Measurements from ENCODE around the gene SHISA3.

The SHISA3 gene

GRCh38 chr4:42396752-42397634, at the start of gene SHISA3:
Gene SHISA3 (plus strand): TSS chr4:42397488. CDS start chr4:42398057, 569 bp downstream.
- TF ChIP-seq CTCF (IDR thresholded peaks at IDR 0.05; ENCODE audit: extremely low read depth, missing control alignments) = no peak
- no peak for DNase-seq (ENCODE audit: low spot score)

GRCh38 chr4:42348247-42348646, 49.0 kb upstream of the SHISA3 start:
- TF ChIP-seq CTCF (IDR thresholded peaks at IDR 0.05; ENCODE audit: extremely low read depth, missing control alignments) = no peak
- DNase-seq (ENCODE audit: low spot score) = no peak

- DNase-seq (ENCODE audit: low spot score) = no peak
- no peak for TF ChIP-seq CTCF (IDR thresholded peaks at IDR 0.05; ENCODE audit: extremely low read depth, missing control alignments)
Observed at GRCh38 chr4:42348692-42349091, 48.6 kb upstream of the SHISA3 start.

GRCh38 chr4:42350611-42351182, 46.6 kb upstream of the SHISA3 start:
- no peak for TF ChIP-seq CTCF (IDR thresholded peaks at IDR 0.05; ENCODE audit: extremely low read depth, missing control alignments)
- peak; percentile 47 for DNase-seq (ENCODE audit: low spot score)

GRCh38 chr4:42352049-42352448, 45.2 kb upstream of the SHISA3 start:
- TF ChIP-seq CTCF (IDR thresholded peaks at IDR 0.05; ENCODE audit: extremely low read depth, missing control alignments) = no peak

GRCh38 chr4:42357325-42357724, 40.0 kb upstream of the SHISA3 start:
- no peak for DNase-seq (ENCODE audit: low spot score)
- no peak for TF ChIP-seq CTCF (IDR thresholded peaks at IDR 0.05; ENCODE audit: extremely low read depth, missing control alignments)

More at GRCh38 chr4:42352049-42352448, 45.2 kb upstream of the SHISA3 start:
- DNase-seq (ENCODE audit: low spot score) = no peak

- DNase-seq (ENCODE audit: low spot score) = no peak
- no peak for TF ChIP-seq CTCF (IDR thresholded peaks at IDR 0.05; ENCODE audit: extremely low read depth, missing control alignments)
Observed at GRCh38 chr4:42359711-42360110, 37.6 kb upstream of the SHISA3 start.
